Stimulated activated CD4-positive, alpha-beta T cell treated with anti-CD3 and anti-CD28 coated beads, Interleukin-12 subunit alpha, Interleukin-12 subunit beta, amount 100 ng/mL, for 24 hours (primary cell): ENCODE measurements around the gene SLC25A51.
"Not testable (repeated sequence)": the region's sequence is repeated elsewhere in the genome, so short reads cannot be mapped to it uniquely, and the experiment has no call there.

ENCODE experiments used
- DNase-seq, 2 experiments: peaks; one replicate each; pipeline ENCODE4 v3.0.0-alpha.2; 2020; ENCODE audit warnings: low read depth in 2 of 2

Gene SLC25A51

GRCh38 chr9:37919956-37920335 lies 16.0 kb upstream of the SLC25A51 start:
- no peak for DNase-seq

DNA sequence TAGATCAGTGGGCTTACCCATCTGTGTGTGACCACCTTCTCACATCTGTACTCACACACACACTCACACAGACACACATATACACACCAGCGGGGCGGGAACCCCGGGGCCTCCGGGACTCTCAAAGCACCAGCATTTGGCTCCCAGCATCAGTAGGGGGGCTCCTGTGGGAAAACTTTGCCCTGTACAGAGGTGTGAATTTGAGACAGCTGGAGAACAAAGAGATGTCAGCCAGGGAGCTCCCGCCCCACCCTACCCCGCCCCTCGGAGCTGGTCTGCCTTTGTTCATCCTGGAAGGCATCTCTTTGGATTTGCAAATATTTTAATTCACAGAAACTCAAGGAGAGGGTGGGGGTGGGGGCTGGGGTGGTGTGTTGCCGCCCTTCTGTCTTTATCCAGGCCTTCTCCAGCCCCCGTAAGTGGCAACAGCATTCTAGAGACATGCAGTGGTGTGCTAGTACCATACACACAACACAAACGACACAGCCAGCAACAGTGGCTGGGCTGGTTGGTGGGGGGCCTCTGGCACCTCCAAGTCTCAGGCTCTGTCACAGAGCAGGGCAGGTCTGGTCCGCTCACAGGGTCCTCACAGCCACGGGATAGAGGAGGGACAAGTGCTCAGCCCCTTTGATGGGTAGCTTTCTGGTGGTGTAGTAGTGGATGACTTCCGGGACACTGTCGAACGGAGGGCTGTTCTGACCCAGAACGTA lies 15.5 kb upstream of the SLC25A51 start:
- DNase-seq: no peak

DNA sequence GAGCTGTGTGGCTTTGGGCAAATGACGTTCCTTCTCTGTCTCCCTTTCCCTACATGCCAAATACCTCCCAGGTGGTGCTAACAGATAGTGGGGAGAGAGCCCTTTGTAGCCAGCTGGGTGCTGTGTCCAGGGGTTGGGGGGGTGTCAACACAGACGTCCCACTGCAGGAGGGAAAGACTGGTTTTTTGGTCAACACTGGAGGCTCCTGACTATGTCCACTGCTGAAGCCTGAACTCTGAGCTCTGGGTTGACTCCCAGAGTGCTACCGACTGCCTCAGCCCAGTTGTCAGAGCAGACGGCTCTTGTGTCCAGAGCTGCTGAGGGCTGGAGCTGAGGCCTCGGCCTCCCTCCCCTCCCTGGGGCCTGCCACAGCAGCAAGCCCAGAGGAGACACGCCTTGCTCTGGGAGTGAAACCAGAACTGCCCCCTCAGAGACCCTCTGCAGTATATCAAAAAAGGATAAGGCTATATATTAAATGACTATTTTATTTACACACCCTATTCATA lies 14.8 kb upstream of the SLC25A51 start:
- DNase-seq: no peak

DNA sequence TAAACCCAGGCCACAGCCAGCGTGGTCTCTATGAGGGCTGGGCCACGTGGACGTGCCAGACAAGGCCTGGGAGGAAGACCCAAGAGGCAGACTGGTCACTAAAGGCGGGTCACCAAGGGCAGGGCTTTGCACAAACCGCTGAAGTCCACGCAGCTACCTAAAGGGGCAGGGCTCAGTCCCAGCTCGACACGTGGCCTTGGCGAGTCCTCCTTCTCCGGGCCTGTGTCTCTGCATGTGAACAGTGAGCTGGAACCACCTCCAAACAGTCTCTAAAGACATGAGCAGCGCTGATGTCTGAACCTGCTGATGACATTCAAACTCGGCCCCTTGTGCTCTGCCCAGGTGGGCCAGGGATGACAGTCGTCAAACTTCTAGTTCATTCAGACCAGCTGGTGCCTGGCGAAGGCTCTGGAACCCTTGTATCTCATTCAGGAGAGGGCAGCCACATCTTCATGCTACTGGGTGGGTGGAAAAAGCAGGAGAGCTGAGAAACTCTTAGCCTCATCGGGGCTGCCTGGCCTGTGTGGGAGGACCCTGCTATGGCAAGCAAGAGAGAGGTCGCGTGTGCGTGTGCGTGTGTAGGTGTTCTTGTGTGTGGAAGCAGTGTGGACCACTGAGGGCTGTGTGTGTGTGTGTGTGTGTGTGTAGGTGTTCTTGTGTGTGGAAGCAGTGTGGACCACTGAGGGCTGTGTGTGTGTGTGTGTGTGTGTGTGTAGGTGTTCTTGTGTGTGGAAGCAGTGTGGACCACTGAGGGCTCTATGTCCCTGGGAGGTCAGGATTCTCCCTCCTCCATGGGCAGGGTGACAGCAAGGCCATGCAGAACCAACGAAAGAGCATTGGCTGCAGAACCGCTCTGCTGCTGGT lies 14.1 kb upstream of the SLC25A51 start:
- DNase-seq: no peak

- no peak for DNase-seq
Measured at GRCh38 chr9:37917313-37917731, 13.4 kb upstream of the SLC25A51 start.

- no peak for DNase-seq
Measured at GRCh38 chr9:37916471-37917312, 12.8 kb upstream of the SLC25A51 start.

GRCh38 chr9:37915911-37916470 lies 12.1 kb upstream of the SLC25A51 start:
- no peak for DNase-seq

DNA sequence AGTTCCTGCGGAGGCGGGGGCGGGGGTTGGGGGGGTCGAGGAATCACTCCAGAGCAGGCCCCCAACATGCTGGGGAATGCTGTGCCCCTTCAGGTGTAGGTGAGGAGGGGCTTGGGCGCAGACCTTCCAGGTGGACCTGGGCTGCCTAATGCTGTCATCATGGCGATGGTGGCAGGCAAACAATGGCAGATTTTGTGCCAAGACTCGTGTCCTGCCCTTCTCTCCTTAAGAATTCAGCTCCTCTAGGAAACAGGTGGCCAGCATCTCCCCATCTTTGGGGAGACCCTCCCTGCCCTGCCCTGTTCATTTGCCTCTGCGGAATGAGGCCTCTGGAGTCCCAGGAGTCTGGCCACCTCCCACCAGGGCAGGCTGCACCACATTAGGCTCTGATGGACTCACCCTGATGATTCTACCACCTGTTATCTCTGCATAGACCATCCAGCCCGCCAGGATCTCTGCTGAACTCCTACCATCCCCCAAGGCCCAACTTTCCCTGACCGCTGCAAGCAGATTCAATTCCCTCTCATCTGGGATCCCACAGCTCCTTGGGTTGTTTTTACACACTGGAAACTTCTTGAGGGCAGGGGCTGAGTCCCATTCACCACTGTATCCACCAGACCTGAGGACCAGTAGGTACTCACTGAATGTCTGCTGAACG lies 10.9 kb upstream of the SLC25A51 start:
- no peak for DNase-seq

DNA sequence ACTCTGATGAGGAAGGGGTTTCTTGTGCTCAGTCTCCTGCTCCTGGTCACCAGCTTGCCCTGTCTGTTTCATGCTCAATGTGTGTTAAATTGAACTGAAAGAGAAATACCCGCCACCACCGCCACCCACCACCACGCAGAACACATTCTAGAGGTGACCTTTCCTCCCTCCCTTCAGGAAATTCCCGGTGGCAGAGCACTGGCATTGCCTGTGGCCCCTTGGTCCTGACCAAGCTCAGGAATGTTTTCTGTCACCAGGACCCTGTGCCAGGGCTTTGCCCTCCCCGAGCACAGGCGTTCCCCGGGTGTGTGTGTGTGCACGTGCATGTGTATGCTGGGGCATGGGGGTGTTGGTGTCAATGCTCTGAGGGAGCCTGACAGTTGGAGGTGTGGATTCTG lies 10.2 kb upstream of the SLC25A51 start:
- no peak for DNase-seq

GRCh38 chr9:37913480-37914153 lies 9.7 kb upstream of the SLC25A51 start:
- DNase-seq: peak; percentile 59 to 82

DNA sequence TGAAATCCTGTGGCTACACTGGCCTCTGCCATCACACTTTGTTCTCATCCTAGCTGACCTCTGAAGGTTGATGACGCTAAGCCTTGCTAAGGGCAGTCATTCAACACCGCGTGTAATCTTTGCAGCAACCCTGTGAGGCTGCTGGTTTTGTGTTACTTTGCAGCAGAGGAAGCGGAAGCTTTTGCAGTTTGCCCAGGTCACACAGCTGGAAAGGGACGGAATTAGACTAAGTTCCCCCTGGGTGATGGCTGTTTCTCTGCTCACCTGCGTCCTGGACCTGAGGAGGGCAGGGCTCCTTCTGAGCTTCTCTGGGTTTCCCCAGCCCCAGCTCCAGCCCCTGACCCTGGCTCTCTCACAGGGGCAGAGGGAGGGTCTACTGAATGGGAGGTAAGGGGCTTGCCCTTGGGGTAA lies 7.3 kb upstream of the SLC25A51 start:
- DNase-seq: no peak

DNA sequence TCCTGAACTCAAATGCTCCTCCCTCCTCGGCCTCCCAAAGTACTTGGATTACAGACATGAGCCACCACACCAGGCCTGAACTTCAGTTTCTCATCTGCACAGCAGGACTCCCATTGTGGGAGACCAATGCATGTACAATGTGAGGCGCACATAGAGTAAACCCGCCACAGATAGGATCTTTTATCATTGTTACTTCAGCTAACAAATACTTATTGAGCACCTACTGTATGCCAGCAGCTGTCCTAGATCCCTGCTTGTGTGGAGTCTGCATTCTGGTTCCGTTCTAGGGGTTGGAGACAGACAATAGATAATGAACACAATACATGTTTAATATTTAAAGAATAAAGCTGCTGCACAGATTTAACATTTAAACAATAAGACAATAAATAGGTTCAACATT lies 6.3 kb upstream of the SLC25A51 start:
- DNase-seq: no peak

- DNase-seq: not testable (repeated sequence)
Measured at GRCh38 chr9:37909836-37910235, 5.9 kb upstream of the SLC25A51 start.

GRCh38 chr9:37909326-37909725 lies 5.4 kb upstream of the SLC25A51 start:
- DNase-seq: no peak

- DNase-seq: no peak
Measured at GRCh38 chr9:37908698-37909186, 4.8 kb upstream of the SLC25A51 start.

GRCh38 chr9:37908283-37908682 lies 4.4 kb upstream of the SLC25A51 start:
- DNase-seq: no peak

- DNase-seq: no peak
Measured at GRCh38 chr9:37906312-37907239, 2.6 kb upstream of the SLC25A51 start.

GRCh38 chr9:37905776-37906175 lies 1.8 kb upstream of the SLC25A51 start:
- DNase-seq: no peak

DNA sequence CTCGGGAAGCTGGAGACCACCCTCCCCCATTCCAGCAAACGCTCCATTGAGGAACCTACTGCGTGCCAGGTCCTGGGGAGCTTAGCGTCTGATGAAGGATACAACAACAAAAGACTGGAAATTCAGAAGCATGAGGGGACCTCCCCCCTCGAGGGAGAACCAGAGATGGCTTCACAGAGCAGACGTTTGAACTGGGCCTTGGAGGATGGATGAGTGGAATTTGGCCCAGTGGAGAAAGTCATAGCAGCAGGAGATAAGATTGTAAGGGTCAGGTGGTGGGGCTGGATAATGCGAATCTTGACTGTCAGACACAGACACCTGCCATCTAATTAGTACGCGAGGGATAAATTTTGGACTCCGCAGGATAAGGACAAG lies 1.2 kb upstream of the SLC25A51 start:
- DNase-seq: no peak
